Endothelial cell of umbilical vein (primary cell): ENCODE measurements around the gene PLEKHG2.

Source experiments
- EZH2 ChIP-seq: IDR thresholded peaks from 2 replicates; pipeline ENCODE4 v1.6.1; 2012; ENCODE audit warnings: borderline replicate concordance, low read depth, mild to moderate bottlenecking, moderate library complexity, low read length, inconsistent platforms; ENCODE audit not compliant: severe bottlenecking
- GATA2 ChIP-seq: IDR thresholded peaks from 2 replicates; pipeline ENCODE4 v1.7.0; 2011; ENCODE audit warnings: low read depth, mild to moderate bottlenecking, moderate library complexity, mixed read lengths, low read length; ENCODE audit not compliant: insufficient read length, insufficient read depth
- POLR2A ChIP-seq: IDR thresholded peaks from 2 replicates; pipeline ENCODE4 v1.6.1; 2012; ENCODE audit warnings: low read depth, mild to moderate bottlenecking, control low read depth, low read length
- POLR2AphosphoS5 ChIP-seq: IDR thresholded peaks from 2 replicates; pipeline ENCODE4 v1.6.1; 2012; ENCODE audit warnings: low read depth, mild to moderate bottlenecking, control low read depth, low read length, moderate library complexity; ENCODE audit not compliant: insufficient read depth
- TF ChIP-seq, protein P1 (sequence below), 2 donors: IDR thresholded peaks; 1 replicate in 1 of 2; 2 replicates in 1 of 2; pipeline ENCODE4 v1.5.1; 2011; ENCODE audit warnings: low read length in 2 of 2, mild to moderate bottlenecking in 2 of 2, moderate library complexity in 2 of 2, control low read depth in 1 of 2, inconsistent platforms in 1 of 2, low read depth in 1 of 2; ENCODE audit not compliant: insufficient read depth in 1 of 2; ENCODE audit errors: extremely low read depth in 1 of 2
- TF ChIP-seq, protein P2 (sequence below): IDR thresholded peaks from 2 replicates; pipeline ENCODE4 v1.6.1; 2011; ENCODE audit not compliant: insufficient read depth, insufficient read length

DNA sequence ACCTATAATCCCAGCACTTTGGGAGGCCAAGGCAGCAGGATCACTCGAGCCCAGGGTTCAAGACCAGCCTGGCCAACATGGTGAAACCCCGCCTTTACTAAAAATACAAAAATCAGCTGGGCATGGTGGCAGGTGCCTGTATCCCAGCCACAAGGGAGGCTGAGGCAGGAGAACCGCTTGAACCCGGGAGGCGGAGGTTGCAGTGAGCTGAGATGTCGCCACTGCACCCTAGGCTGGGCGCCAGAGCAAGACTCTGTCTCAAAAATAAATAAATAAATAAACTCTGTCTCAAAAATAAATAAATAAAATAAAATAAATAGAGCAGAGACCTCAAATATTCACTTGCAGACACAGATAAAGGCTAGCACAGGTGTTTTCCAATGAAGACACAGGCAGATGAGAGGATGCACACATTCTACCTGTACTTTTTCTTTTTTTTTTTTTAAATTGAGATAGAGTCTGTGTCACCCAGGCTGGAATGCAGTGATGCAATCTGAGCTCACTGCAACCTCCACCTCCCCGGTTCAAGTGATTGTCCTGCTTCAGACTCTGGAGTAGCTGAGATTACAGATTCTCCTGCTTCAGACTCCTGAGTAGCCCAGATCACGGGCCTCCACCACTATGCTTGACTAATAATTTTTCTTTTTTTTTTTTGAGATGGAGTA is 25.9 kb downstream of the PLEKHG2 start:
- TF ChIP-seq, protein P1, sequence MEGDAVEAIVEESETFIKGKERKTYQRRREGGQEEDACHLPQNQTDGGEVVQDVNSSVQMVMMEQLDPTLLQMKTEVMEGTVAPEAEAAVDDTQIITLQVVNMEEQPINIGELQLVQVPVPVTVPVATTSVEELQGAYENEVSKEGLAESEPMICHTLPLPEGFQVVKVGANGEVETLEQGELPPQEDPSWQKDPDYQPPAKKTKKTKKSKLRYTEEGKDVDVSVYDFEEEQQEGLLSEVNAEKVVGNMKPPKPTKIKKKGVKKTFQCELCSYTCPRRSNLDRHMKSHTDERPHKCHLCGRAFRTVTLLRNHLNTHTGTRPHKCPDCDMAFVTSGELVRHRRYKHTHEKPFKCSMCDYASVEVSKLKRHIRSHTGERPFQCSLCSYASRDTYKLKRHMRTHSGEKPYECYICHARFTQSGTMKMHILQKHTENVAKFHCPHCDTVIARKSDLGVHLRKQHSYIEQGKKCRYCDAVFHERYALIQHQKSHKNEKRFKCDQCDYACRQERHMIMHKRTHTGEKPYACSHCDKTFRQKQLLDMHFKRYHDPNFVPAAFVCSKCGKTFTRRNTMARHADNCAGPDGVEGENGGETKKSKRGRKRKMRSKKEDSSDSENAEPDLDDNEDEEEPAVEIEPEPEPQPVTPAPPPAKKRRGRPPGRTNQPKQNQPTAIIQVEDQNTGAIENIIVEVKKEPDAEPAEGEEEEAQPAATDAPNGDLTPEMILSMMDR (IDR thresholded peaks at IDR 0.05; ENCODE audit: extremely low read depth in 1 of 2, insufficient read depth in 1 of 2, low read depth in 1 of 2, low read length in 2 of 2), result no peak
- TF ChIP-seq, protein P2, sequence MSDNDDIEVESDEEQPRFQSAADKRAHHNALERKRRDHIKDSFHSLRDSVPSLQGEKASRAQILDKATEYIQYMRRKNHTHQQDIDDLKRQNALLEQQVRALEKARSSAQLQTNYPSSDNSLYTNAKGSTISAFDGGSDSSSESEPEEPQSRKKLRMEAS, result no peak
- TF ChIP-seq EZH2 (no peak), POLR2AphosphoS5 (no peak), GATA2 (no peak), POLR2A (no peak)
